Measurements from ENCODE around the gene NEURL1B.

NEURL1B gene

GRCh38 chr5:172611913-172612312 is 29.1 kb upstream of the NEURL1B start:
- DNase-seq: no peak

DNA sequence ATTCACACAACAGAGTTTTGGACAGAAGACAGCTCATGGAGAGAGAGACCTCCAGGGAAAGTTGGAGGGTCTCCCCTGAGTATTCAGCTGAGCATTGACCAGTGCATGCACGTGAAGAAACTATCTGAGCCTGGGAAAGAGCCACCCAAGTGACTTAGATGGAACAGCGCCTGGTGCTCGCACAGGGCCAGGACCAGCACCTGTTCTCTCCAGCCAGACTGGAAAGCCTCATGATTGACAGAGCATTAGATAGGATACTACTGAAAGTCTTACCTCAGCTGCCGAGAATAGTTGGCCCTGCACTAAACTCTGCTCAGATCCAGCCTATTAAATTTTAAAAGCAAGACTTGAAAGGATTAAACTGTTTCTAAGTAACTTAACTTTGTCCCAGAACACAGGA is 28.3 kb upstream of the NEURL1B start:
- DNase-seq: no peak

- DNase-seq: no peak
Measured at GRCh38 chr5:172616136-172616535, 24.9 kb upstream of the NEURL1B start.

DNA sequence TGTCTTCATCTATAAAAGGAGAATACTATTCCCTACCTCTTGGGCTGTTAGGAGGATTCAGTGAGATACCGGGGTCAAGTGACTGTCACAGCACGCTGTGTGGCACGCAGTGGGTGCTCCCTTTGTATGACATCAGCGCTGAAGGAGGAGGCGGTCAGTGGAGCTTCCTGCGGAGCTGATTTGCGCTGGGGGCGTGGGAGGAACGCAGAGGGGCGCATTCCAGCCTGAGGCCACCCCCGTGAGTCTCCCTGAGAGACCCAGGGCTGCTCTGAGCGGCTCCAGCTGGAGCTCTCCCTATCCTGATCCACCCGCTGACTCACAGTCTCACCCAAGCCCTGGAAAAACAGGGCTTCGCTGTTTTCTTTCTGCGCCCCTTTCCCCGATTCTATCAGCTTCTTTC is 24.3 kb upstream of the NEURL1B start:
- no peak for DNase-seq

GRCh38 chr5:172617817-172618216 is 23.2 kb upstream of the NEURL1B start:
- no peak for DNase-seq

DNA sequence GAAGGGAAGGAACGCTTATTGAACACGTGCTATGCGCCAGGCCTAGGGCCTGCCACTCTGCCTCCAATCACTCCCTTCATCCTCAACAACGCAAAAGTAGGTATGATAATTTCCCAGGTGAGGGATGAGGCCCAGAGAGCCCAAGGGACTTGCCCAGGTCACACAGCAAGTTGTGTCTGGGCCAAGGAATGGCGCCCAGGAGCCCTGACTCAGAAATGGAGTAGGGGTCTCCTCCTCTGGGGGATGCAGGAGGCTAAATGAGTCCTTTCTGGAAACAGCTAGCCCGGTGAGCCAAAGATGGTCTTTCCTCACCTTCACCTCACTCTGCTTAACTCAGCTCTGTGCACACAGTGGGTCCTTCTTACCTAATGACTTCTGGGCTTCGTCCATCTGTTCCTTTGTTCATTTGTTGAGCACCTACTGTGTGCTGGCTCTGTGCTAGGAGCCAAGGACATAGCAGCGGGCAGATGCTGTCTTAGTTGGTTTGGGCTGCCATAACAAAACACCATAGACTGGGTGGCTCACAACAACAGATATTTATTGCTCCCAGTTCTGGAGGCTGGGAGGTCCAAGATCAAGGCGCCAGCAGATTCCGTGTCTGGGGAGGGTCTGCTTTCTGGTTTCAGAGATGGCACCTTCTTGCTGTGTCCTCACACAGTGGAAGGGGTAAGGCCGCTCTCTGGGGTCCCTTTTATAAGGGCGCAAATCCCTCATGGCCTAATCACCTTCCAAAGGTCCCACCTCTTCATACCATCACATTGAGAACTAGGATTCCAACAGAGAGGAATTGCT is 22.3 kb upstream of the NEURL1B start:
- no peak for DNase-seq

DNA sequence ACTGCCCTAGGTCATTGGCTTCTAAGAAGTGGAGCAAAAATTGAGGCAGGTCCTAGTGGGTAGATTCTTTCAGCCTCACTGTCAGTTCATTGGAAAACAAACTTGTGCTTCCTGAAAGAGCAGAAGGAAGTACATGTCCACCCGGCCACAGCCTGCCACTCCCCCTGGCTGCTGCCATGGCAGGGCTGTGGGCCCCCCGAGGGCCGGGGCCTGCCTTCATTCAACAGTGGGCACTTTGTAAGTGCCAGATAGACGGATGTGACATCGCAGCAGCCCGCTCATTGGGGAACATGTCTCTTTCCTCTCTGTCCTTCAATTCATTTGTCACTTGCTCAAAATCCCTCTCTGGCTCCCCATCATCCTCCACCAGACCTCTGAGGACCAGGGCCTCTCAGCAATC is 20.6 kb upstream of the NEURL1B start:
- DNase-seq: no peak

DNA sequence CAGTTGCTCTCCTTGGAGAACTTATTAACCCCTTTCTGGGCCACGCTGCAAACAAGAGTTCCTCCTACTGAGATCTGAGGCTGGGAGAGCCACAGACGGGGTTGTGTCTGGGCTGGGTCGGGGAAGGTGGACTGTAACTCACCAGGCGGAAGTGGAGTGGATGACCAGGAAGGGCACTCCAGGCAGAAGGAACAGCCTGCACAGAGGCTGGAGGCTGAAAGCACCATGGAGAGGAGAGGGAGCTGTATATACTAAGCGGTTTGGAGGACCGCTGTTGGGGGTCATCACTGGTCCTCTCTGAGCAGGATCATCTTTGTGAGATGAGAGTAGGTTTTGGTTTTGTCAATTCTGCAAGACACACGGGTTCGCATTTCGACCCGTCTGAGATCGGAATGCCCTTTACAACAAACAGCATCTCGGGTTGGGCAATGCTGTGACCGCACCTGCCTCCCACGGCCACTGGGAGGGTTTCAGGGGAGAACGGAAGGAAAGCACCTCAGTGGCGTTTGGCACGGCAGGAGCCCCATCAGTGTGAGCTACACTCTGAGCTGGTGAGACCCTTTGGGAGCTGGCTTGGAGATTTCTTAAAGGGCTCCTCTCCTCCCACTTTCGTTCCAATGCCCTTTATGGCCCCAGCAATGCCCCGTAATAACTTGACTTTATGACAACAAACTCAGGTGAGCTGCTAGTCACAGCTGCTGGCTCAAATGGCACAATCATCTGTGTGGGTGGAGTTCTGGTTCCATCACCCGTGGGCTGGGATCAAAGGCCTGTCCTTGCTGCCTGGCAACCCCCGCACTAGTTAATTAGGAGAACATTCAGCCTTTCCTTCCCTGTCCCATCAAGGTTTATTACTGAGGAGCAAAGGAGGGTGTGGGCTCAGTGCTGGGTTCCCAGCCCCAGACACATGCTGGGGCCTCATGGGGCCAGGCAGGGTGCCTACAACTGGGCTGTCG is 18.7 kb upstream of the NEURL1B start:
- no peak for DNase-seq

DNA sequence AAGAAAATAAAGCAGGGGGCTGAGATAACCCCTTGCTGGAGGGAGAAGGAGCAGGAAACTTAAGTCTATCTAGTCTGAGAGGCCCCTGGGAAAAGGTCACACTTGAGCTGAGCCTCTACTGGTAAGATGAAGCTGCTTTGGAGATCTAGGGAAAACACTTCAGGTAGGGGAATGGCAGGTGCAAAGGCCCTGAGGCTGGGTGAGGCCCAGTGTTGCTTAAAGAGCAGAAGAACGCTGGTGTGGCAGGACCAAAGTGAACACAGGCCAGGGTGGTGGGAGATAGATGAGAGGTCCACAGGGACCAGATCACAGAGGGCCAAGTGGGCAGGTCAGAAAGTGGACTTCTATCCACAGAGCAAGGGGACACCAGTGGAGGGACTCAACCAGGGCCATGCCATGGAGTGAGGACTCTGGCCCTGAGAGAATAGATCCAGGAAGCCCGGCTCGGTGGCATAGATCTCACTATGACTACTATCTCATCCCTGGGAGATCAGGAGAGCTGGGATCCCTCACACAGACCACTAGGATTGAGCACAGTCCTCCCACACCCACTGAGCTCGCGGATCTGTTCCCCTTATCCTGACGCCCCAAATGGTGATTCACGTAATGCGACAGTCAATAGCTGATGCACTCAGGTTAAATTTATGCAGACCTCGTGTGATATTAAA is 17.6 kb upstream of the NEURL1B start:
- no peak for DNase-seq

DNA sequence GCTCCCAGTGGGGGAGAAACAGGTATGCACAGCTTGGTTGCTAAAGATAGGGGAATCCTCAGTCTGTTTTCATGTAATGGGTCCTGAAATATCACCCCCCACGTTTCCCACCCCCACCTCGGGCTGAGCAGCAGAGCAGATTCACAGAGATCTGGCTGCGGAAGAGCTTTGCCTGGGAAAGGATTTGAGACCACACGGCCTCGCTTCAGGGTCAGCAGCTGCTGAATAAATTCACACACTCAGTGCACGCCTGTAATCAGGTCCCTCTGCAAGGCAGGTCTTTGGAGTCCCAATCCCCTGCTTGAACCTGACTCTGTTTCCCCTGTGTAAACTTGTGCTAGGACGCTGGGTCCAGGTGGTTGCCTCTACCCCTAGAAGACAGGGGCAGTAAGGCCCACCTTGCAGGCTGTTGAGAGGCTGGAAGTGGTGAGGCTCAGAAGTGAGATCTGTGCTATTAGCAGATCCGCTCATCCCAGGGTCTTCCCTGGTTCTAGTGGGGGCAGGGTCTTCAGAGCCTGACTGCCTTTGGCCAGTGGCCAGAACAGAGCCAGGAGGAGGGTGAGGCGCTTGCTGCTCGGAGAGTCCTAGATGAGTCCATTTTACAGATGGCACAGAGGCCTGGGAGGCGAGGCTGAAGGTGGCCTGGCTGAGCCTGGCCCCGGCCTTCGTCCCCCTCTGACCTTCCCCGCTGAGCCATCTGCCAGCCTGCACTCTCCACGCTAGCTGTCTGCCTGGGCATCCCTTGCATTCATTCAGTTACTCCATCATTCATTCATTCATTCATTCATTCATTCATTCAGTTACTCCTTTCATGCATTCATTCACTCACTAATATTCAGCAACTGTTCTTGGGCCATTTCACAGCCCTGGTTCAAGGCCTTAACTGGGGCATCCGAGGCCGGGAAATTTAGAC is 16.7 kb upstream of the NEURL1B start:
- DNase-seq: no peak

- DNase-seq: no peak
Measured at GRCh38 chr5:172624996-172625964, 15.8 kb upstream of the NEURL1B start.

GRCh38 chr5:172626031-172626581 is 15.0 kb upstream of the NEURL1B start:
- DNase-seq: no peak

DNA sequence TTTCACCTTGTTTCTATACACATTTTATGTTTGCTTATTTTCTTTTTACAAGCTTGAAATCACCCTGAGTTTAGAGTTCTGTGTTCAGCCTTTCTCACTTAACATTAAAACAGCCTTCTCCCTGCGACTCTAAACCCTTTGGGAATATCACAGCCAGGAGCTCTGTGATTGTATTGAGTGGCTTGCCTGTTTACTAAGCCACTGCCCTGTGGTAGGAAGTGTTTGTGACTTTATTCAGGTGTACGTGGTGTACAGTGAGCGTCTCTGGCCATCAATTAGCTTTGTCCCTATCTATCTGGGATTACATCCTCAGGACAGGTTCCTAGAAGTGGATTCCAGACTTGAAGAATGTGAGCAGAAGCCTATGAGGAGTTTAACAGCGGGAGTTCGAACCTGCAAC is 11.0 kb upstream of the NEURL1B start:
- no peak for DNase-seq

DNA sequence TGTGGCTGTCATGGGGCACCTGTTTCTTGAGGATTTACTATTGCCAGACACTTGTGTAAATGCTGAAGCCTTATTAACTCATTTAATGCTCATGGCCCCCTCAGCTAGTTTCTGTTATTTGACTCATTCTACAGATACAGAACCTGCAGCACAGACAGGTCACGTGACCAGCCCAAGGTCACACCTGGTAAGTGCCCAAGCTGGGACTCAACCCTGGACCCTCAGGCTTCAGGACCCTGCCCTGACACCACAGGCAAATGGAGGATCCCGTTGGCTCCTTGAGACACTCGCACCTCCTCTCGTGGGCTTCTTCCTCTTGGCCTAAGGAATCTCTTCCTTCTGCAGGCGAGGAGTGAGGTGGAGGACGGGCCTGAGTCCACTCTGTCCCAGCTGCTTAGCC is 10.6 kb upstream of the NEURL1B start:
- DNase-seq: no peak

DNA sequence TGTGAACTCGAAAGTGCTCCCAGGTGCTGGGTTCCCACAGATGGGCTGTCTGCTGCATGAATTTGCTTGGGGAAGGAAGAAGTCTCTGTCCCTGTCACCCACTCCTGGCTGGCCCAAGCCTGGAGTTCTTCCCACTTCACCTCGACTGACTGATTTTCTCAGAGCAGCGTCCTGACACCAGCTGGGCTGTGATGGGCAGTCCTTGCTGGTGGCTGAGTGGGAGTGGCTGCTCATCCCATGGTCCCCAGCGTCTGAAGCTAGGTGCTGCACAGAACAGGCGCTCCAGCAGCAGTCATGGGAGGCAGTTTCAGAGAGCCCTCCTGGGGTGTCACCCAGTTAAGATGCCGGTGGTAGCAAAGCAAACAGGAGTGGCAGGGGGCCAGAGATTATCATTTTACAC is 10.1 kb upstream of the NEURL1B start:
- no peak for DNase-seq

GRCh38 chr5:172632346-172633092 is 8.5 kb upstream of the NEURL1B start:
- DNase-seq: no peak

- DNase-seq: no peak
Measured at GRCh38 chr5:172633403-172633970, 7.6 kb upstream of the NEURL1B start.

GRCh38 chr5:172634106-172634899 is 6.8 kb upstream of the NEURL1B start:
- no peak for DNase-seq

- no peak for DNase-seq
Measured at GRCh38 chr5:172635038-172635437, 6.0 kb upstream of the NEURL1B start.
